Esophagus muscularis mucosa (tissue), 4 donors: ENCODE results near the gene GOT1. TPM values are rescaled to one million over a fixed set of nuclear protein-coding genes. Genes with fewer than 3 reads are reported as not detected.

ENCODE experiments used
- DNase-seq: peaks from one replicate; pipeline ENCODE4 v3.0.0-alpha.2; 2017; ENCODE audit errors: extremely low spot score
- H3K27ac ChIP-seq, 4 donors: fragments of 200-600 bp; sonication (generic); replicated peaks in 1 of 4; 1 replicate in 3 of 4; 2 replicates in 1 of 4; pipeline ENCODE4 v1.5.1; 2016 to 2019; ENCODE audit warnings: mild to moderate bottlenecking in 1 of 4
- H3K27me3 ChIP-seq, 4 donors: fragments of 200-600 bp; sonication (generic); one replicate each; pipeline versions ENCODE4 v1.5.1 to v1.6.0; 2016 to 2019
- H3K36me3 ChIP-seq, 4 donors: fragments of 200-600 bp; sonication (generic); one replicate each; pipeline ENCODE4 v1.5.1; 2016 to 2019
- H3K4me1 ChIP-seq, 4 donors: fragments of 200-600 bp; sonication (generic); one replicate each; pipeline ENCODE4 v1.5.1; 2016 to 2019
- H3K4me3 ChIP-seq, 4 donors: fragments of 200-600 bp; sonication (generic); 1 replicate in 2 of 4; 2 replicates in 2 of 4; pipeline ENCODE4 v1.5.1; 2016 to 2019; ENCODE audit warnings: mild to moderate bottlenecking in 4 of 4, moderate library complexity in 1 of 4
- H3K9me3 ChIP-seq, 4 donors: fragments of 200-600 bp; sonication (generic); 1 replicate in 3 of 4; 2 replicates in 1 of 4; pipeline ENCODE4 v1.5.1; 2016 to 2019
- CTCF ChIP-seq, 3 experiments: fragments of 200-600 bp in 2 of 3; fragments of 450-650 bp in 1 of 3; sonication (generic) in 2 of 3; IDR thresholded peaks; one replicate each; pipeline ENCODE4 v1.5.1; 2017 to 2019; ENCODE audit warnings: antibody characterized with exemption in 3 of 3, mild to moderate bottlenecking in 2 of 3, moderate library complexity in 1 of 3
- EP300 ChIP-seq: sonication (generic); formaldehyde crosslinking; IDR thresholded peaks from one replicate; pipeline ENCODE4 v1.6.1; 2017; ENCODE audit warnings: antibody characterized with exemption
- POLR2A ChIP-seq: fragments of 450-650 bp; IDR thresholded peaks from one replicate; pipeline ENCODE4 v1.6.1; 2017; ENCODE audit warnings: antibody characterized with exemption, moderate library complexity, mild to moderate bottlenecking, low read depth
- POLR2AphosphoS5 ChIP-seq, 2 donors: sonication (generic); formaldehyde crosslinking; IDR thresholded peaks; one replicate each; pipeline ENCODE4 v1.6.1; 2017; ENCODE audit warnings: antibody characterized with exemption in 2 of 2
- WGBS: methylation state at CpG from one replicate; pipeline ENCODE4 v1.1.5; 2018; 5-methylcytosine and 5-hydroxymethylcytosine counted together
- intact Hi-C: fragments of 100-400 bp; cut with DNase I; formaldehyde crosslinking; loops from one replicate; pipeline ENCODE4 v1.15.1; 2023
- total RNA-seq, 4 donors: library from RNA; depleted of rRNA; stranded (reverse); fragments of >200 nt; gene quantifications; one replicate each; pipeline versions ENCODE4 v1.1.0 to v1.2.1, GENCODE V29; 2016

Gene GOT1
- total RNA-seq, 4 donors from 2014 or later, result 31.0 to 37.4 (median 36.0) TPM

DNA sequence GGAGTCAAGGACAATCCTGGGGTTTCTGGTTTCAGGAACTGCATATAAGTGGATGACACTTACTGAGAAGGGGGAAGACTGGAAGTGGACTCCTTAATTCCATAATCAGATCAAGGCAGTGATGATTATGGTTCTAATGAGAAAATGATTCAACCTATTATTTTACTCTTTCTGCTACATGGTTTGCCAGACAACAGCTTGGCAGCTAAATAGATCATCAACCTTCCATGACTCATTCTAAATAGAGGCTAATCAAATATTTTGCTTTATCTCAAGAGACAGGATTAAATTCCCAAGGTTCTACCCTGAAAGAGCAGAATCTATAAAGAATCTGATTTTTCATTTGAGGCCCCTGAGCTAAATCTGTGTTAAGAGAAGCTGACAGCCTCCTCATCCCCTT is 55.0 kb downstream of the GOT1 start:
- DNase-seq, result no peak
- intact Hi-C loops, result loop anchor here (10.0 kb wide), 1 partner anchor 911 kb away; no protein-coding TSS in a partner anchor
- Histone ChIP-seq H3K4me3 (no peak overlapping the region), H3K4me1 (peaks cover 0 to 10% (median 3%) of the 10 kb centered on the region in 4 donors), H3K27ac (no peak overlapping the region), H3K27me3 (no peaks in the 10 kb centered on the region), H3K36me3 (no peaks in the 10 kb centered on the region), H3K9me3 (no peaks in the 10 kb centered on the region)
- TF ChIP-seq CTCF (IDR thresholded peaks at IDR 0.05) (no peak), POLR2A (no peak), POLR2AphosphoS5 (IDR thresholded peaks at IDR 0.05) (no peak), EP300 (no peak)

- peaks cover 0 to 10% (median 3%) of the 10 kb centered on the region in 4 donors for H3K4me1 ChIP-seq
- TF ChIP-seq POLR2A (no peak), EP300 (no peak), CTCF (IDR thresholded peaks at IDR 0.05) (no peak), POLR2AphosphoS5 (IDR thresholded peaks at IDR 0.05) (no peak)
- no peak overlapping the region for H3K27ac ChIP-seq
- DNase-seq, result no peak
- H3K36me3 ChIP-seq, result no peaks in the 10 kb centered on the region
- no peaks in the 10 kb centered on the region for H3K27me3 ChIP-seq
- H3K4me3 ChIP-seq, result no peak overlapping the region
- WGBS, result 73% methylated on average over 3 of the region's 3 CpGs
- intact Hi-C loops, result loop anchor here (10.0 kb wide), 1 partner anchor 910 kb away; no protein-coding TSS in a partner anchor
- H3K9me3 ChIP-seq, result no peaks in the 10 kb centered on the region
Measured at GRCh38 chr10:99374972-99375371, 55.5 kb downstream of the GOT1 start.

GRCh38 chr10:99374526-99374925 is 55.9 kb downstream of the GOT1 start:
- H3K27ac ChIP-seq, result no peak overlapping the region
- H3K27me3 ChIP-seq, result no peaks in the 10 kb centered on the region
- H3K36me3 ChIP-seq, result no peaks in the 10 kb centered on the region
- no peaks in the 10 kb centered on the region for H3K9me3 ChIP-seq
- no peak for DNase-seq
- 52% methylated on average over 2 of the region's 2 CpGs for WGBS
- TF ChIP-seq EP300 (no peak), CTCF (IDR thresholded peaks at IDR 0.05) (no peak), POLR2A (no peak), POLR2AphosphoS5 (IDR thresholded peaks at IDR 0.05) (no peak)
- H3K4me1 ChIP-seq, result peaks cover 0 to 10% (median 3%) of the 10 kb centered on the region in 4 donors
- no peak overlapping the region for H3K4me3 ChIP-seq
- intact Hi-C loops, result loop anchor here (10.0 kb wide), 1 partner anchor 910 kb away; no protein-coding TSS in a partner anchor

DNA sequence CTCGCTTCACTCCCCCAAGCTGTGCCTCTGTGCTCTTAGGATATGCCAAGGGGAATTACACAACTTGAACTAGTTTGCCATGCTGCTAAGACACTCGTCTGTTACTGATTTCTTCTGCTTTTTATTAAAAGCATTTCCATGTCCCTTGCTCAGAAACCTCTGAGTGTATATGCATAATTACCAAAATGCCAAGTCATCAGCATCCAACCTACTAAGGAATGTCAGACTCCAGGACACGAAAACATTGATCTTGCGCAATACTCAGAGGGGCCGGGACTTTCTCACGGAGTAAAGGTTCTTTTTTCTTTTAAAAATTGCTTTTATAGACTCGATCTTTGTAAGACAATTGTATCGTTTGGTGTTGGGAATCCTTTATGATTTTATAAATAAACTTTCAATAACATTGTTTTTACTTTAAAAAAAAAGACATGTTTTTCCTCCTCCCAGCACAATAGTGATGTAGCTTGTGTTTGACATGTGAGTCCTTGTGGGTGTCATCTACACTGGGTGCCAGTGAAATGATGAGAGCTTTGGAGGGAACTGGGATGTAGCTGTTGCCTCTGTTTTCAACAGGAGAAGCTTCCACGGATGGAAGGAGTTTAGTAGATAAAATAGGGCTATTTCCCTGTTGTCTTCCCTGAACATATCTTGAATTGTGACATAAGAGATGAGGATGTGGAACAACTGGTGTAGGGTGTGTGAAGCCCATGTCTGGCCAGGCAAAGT is 57.7 kb downstream of the GOT1 start:
- intact Hi-C loops, result loop anchor here (10.0 kb wide), 1 partner anchor 908 kb away; no protein-coding TSS in a partner anchor
- Histone ChIP-seq H3K9me3 (no peaks in the 10 kb centered on the region), H3K27me3 (no peaks in the 10 kb centered on the region), H3K27ac (no peak overlapping the region), H3K4me3 (no peak overlapping the region), H3K4me1 (peaks cover 0 to 10% (median 3%) of the 10 kb centered on the region in 4 donors), H3K36me3 (no peaks in the 10 kb centered on the region)
- DNase-seq, result no peak
- no peak for TF ChIP-seq POLR2AphosphoS5 (IDR thresholded peaks at IDR 0.05)
- no peak for TF ChIP-seq CTCF (IDR thresholded peaks at IDR 0.05)
- TF ChIP-seq POLR2A, result no peak
- no peak for TF ChIP-seq EP300
- WGBS, result 81% methylated on average over 9 of the region's 9 CpGs
